PC-9 (cell line): ENCODE measurements around the gene TATDN2.
A peak's percentile ranks its signal among the peaks of the same experiment; 100 is the strongest.

Experiments used
- EZH2 ChIP-seq: fragments of 200-600 bp; sonication (generic); IDR thresholded peaks from 2 replicates; pipeline ENCODE4 v1.8.0; 2017; ENCODE audit warnings: antibody characterized with exemption, low read depth
- TF ChIP-seq, protein P1 (sequence below): fragments of 200-600 bp; sonication (generic); conservative IDR thresholded peaks from 2 replicates; pipeline ENCODE4 v1.6.1; 2017; ENCODE audit warnings: mixed run types, antibody characterized with exemption, mild to moderate bottlenecking, moderate library complexity

- no peak for TF ChIP-seq EZH2
- TF ChIP-seq, protein P1, sequence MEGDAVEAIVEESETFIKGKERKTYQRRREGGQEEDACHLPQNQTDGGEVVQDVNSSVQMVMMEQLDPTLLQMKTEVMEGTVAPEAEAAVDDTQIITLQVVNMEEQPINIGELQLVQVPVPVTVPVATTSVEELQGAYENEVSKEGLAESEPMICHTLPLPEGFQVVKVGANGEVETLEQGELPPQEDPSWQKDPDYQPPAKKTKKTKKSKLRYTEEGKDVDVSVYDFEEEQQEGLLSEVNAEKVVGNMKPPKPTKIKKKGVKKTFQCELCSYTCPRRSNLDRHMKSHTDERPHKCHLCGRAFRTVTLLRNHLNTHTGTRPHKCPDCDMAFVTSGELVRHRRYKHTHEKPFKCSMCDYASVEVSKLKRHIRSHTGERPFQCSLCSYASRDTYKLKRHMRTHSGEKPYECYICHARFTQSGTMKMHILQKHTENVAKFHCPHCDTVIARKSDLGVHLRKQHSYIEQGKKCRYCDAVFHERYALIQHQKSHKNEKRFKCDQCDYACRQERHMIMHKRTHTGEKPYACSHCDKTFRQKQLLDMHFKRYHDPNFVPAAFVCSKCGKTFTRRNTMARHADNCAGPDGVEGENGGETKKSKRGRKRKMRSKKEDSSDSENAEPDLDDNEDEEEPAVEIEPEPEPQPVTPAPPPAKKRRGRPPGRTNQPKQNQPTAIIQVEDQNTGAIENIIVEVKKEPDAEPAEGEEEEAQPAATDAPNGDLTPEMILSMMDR, result peak; percentile 59; the same call in 1 of the 2 replicates
Measured at GRCh38 chr3:10322352-10322710, 74.1 kb downstream of the TATDN2 start.
